IMR-90 (cell line): ENCODE results near the gene PTPRN2. TPM values are rescaled to one million over a fixed set of nuclear protein-coding genes. Genes with fewer than 3 reads are reported as not detected.
"Not testable (repeated sequence)": the region's sequence is repeated elsewhere in the genome, so short reads cannot be mapped to it uniquely, and the experiment has no call there.

Experiments
- ATAC-seq: fragments of 200-7000 bp; cut with Tn5 transposase; 2 replicates; pipeline ENCODE4 v1.9.1; 2020; ENCODE audit warnings: low read depth, mild to moderate bottlenecking, moderate library complexity
- BruUV-seq: library from RNA; stranded (reverse); fragments of 400-500 nt; replicated peaks from 2 replicates; lab custom pipeline; 2021; lab: Mats Ljungman, UMichigan
- CTCF ChIA-PET: fragments of 300-600 bp; formaldehyde crosslinking; extraction: SDS; loops from one replicate; lab custom pipeline; 2021; ENCODE audit warnings: antibody characterized with exemption; lab: Yijun Ruan, JAX
- POLR2A ChIA-PET: fragments of 300-600 bp; sonication (Branson Sonifier 250); formaldehyde crosslinking; loops from one replicate; lab custom pipeline; 2022; ENCODE audit warnings: antibody characterized with exemption; ENCODE audit not compliant: unreplicated experiment; lab: Charles Lee
- DNase-seq: peaks from one replicate; pipeline ENCODE4 v3.0.0; 2013
- H2AFZ ChIP-seq: replicated peaks from 2 replicates; pipeline ENCODE3; 2013; ENCODE audit warnings: low read length, mild to moderate bottlenecking; ENCODE audit not compliant: poor library complexity
- H2AK5ac ChIP-seq: 2 replicates; pipeline ENCODE4 v1.6.1; 2013; ENCODE audit warnings: low read depth, low read length, inconsistent platforms
- H2AK9ac ChIP-seq: replicated peaks from 2 replicates; pipeline ENCODE3; 2013; ENCODE audit warnings: mild to moderate bottlenecking, low read depth, low read length, moderate library complexity; ENCODE audit not compliant: poor library complexity
- H2BK120ac ChIP-seq: 2 replicates; pipeline ENCODE4 v1.6.1; 2013; ENCODE audit warnings: low read depth, low read length, inconsistent platforms
- H2BK15ac ChIP-seq: 3 replicates; pipeline ENCODE4 v1.6.1; 2013; ENCODE audit warnings: low read depth, low read length, inconsistent platforms
- H2BK20ac ChIP-seq: 2 replicates; pipeline ENCODE4 v1.6.1; 2013; ENCODE audit warnings: low read depth, mild to moderate bottlenecking, inconsistent platforms, low read length, moderate library complexity
- H2BK5ac ChIP-seq: 2 replicates; pipeline ENCODE4 v1.6.1; 2013; ENCODE audit warnings: mild to moderate bottlenecking, low read depth, low read length, inconsistent platforms; ENCODE audit not compliant: poor library complexity, severe bottlenecking
- H3K14ac ChIP-seq: replicated peaks from 2 replicates; pipeline ENCODE4 v1.6.1; 2013; ENCODE audit warnings: low read depth, low read length, inconsistent platforms
- H3K18ac ChIP-seq: 2 replicates; pipeline ENCODE4 v1.6.1; 2013; ENCODE audit warnings: low read depth, low read length, control low read depth
- H3K23ac ChIP-seq: 2 replicates; pipeline ENCODE4 v1.6.1; 2013; ENCODE audit warnings: low read depth, low read length, inconsistent platforms
- H3K27ac ChIP-seq: 2 replicates; pipeline ENCODE4 v1.5.1; 2013; ENCODE audit warnings: mild to moderate bottlenecking, control low read depth, low read length; ENCODE audit not compliant: insufficient read depth
- H3K27me3 ChIP-seq: 2 replicates; pipeline ENCODE4 v1.6.1; 2013; ENCODE audit warnings: low read length; ENCODE audit not compliant: control insufficient read depth, insufficient read depth
- H3K36me3 ChIP-seq: 2 replicates; pipeline ENCODE4 v1.6.1; 2013; ENCODE audit warnings: low read length, mixed read lengths; ENCODE audit not compliant: control insufficient read depth, insufficient read depth
- H3K4ac ChIP-seq: 2 replicates; pipeline ENCODE4 v1.6.1; 2013; ENCODE audit warnings: low read depth, low read length, inconsistent platforms
- H3K4me1 ChIP-seq: 2 replicates; pipeline ENCODE4 v1.6.1; 2013; ENCODE audit warnings: low read length, mixed read lengths; ENCODE audit not compliant: control insufficient read depth, insufficient read depth
- H3K4me2 ChIP-seq: 2 replicates; pipeline ENCODE4 v1.6.1; 2013; ENCODE audit warnings: low read depth, mild to moderate bottlenecking, control low read depth, low read length, moderate library complexity
- H3K4me3 ChIP-seq: 2 replicates; pipeline ENCODE4 v1.5.1; 2013; ENCODE audit warnings: low read depth, mild to moderate bottlenecking, control low read depth, low read length, moderate library complexity; ENCODE audit not compliant: insufficient read depth
- H3K56ac ChIP-seq: 2 replicates; pipeline ENCODE4 v1.6.1; 2013; ENCODE audit warnings: low read length, inconsistent platforms; ENCODE audit not compliant: insufficient read depth; ENCODE audit errors: extremely low read depth
- H3K79me1 ChIP-seq, 2 experiments: 2 replicates each; pipeline ENCODE4 v1.6.1; 2013; ENCODE audit warnings: low read length in 2 of 2, inconsistent platforms in 1 of 2, low read depth in 1 of 2
- H3K9ac ChIP-seq: 2 replicates; pipeline ENCODE4 v1.6.1; 2013; ENCODE audit warnings: low read depth, low read length, control low read depth
- H3K9me1 ChIP-seq: 2 replicates; pipeline ENCODE4 v1.6.1; 2013; ENCODE audit warnings: low read length, inconsistent platforms; ENCODE audit not compliant: insufficient read depth
- H3K9me3 ChIP-seq: 2 replicates; pipeline ENCODE4 v1.6.1; 2013; ENCODE audit warnings: low read length; ENCODE audit not compliant: control insufficient read depth, insufficient read depth
- H4K20me1 ChIP-seq: 2 replicates; pipeline ENCODE4 v1.6.1; 2013; ENCODE audit warnings: low read length, inconsistent platforms; ENCODE audit not compliant: insufficient read depth
- H4K5ac ChIP-seq: 2 replicates; pipeline ENCODE4 v1.6.1; 2013; ENCODE audit warnings: mild to moderate bottlenecking, low read depth, low read length, control low read depth
- H4K8ac ChIP-seq, 2 experiments: 2 replicates each; pipeline ENCODE4 v1.6.1; 2013; ENCODE audit warnings: low read depth in 2 of 2, low read length in 2 of 2, control low read depth in 1 of 2, inconsistent platforms in 1 of 2
- H4K91ac ChIP-seq: 2 replicates; pipeline ENCODE4 v1.6.1; 2013; ENCODE audit warnings: low read depth, low read length, inconsistent platforms; ENCODE audit not compliant: insufficient read depth
- WGBS, 2 experiments: methylation state at CpG; one replicate each; pipeline versions ENCODE4 v1.1.5 to v1.1.7; 2013; ENCODE audit warnings: missing lambda C conversion rate in 2 of 2; ENCODE audit not compliant: insufficient read length in 1 of 2; ENCODE audit errors: extremely low coverage in 2 of 2; 5-methylcytosine and 5-hydroxymethylcytosine counted together
- dilution Hi-C: fragments of 300-500 bp; cut with HindIII; formaldehyde crosslinking; loops from one replicate; pipeline ENCODE4 v1.14.3; 2018; ENCODE audit warnings: low sequenced_read_pairs; ENCODE audit not compliant: unreplicated experiment
- in situ Hi-C: fragments of 300-500 bp; cut with MboI; formaldehyde crosslinking; loops from 3 replicates; pipeline ENCODE4 v1.14.3; 2019; ENCODE audit warnings: low sequenced_read_pairs, inconsistent platforms, mixed read lengths
- intact Hi-C: fragments of 100-400 bp; cut with micrococcal nuclease; formaldehyde crosslinking; loops from 2 replicates; pipeline ENCODE4 v1.10.0; 2022
- polyA plus RNA-seq, 3 experiments: library from polyadenylated mRNA; depleted of rRNA; stranded (reverse); fragments of >200 nt; gene quantifications; 2 replicates each; pipeline ENCODE4 v1.2.3, GENCODE V29; 2012; ENCODE audit warnings: low replicate concordance in 1 of 3
- total RNA-seq: library from RNA; depleted of rRNA; stranded (reverse); fragments of >200 nt; gene quantifications from 2 replicates; pipeline ENCODE4 v1.2.3, GENCODE V29; 2012

Gene PTPRN2
- total and polyA plus RNA-seq, 2 of the 4 experiments (the other 2 are of a cell fraction) = 0.03 TPM; not detected in 1

GRCh38 chr7:157933219-157934155 lies 654.1 kb downstream of the PTPRN2 start:
- H3K56ac ChIP-seq, dilution Hi-C loops, H3K9ac ChIP-seq, H3K4ac ChIP-seq, H2AFZ ChIP-seq, H4K20me1 ChIP-seq, DNase-seq, H3K4me3 ChIP-seq, H3K27me3 ChIP-seq, H3K18ac ChIP-seq, CTCF ChIA-PET, H2BK20ac ChIP-seq, H3K23ac ChIP-seq, H2BK5ac ChIP-seq, ATAC-seq, H3K36me3 ChIP-seq, H3K4me1 ChIP-seq, BruUV-seq, H2BK120ac ChIP-seq, H2AK9ac ChIP-seq, H3K14ac ChIP-seq, in situ Hi-C loops, H2AK5ac ChIP-seq, H3K27ac ChIP-seq, intact Hi-C loops, H3K79me1 ChIP-seq, H4K91ac ChIP-seq, H3K4me2 ChIP-seq, H4K8ac ChIP-seq, H3K9me1 ChIP-seq, H4K5ac ChIP-seq, H2BK15ac ChIP-seq, POLR2A ChIA-PET: not testable (repeated sequence)
- 100% methylated on average over 2 of the region's 6 CpGs; no CpG with 5 or more reads in 1 of the 2 experiments for WGBS, 2 experiments
- H3K9me3 ChIP-seq = peaks cover 60% of the 10 kb centered on the region
